NCI-H2196 (cell line): Measurements from ENCODE around the gene CR2.
"Not testable (repeated sequence)": the region's sequence is repeated elsewhere in the genome, so short reads cannot be mapped to it uniquely, and the experiment has no call there.

ENCODE experiments used
- DNase-seq: peaks from one replicate; lab custom pipeline; 2025; ENCODE audit not compliant: unreplicated experiment; lab: John Stamatoyannopoulos, UW

CR2 gene

GRCh38 chr1:207503950-207504349, 49.8 kb downstream of the CR2 start:
- no peak for DNase-seq

- no peak for DNase-seq
These were observed 50.3 kb downstream of the CR2 start for GRCh38 chr1:207504438-207504837.

- DNase-seq, result no peak
These were observed 56.3 kb downstream of the CR2 start for GRCh38 chr1:207510444-207510843.

- no peak for DNase-seq
These were observed 60.8 kb downstream of the CR2 start for GRCh38 chr1:207514890-207515289.

GRCh38 chr1:207516729-207517128, 62.6 kb downstream of the CR2 start:
- no peak for DNase-seq

GRCh38 chr1:207518608-207519236, 64.6 kb downstream of the CR2 start:
- no peak for DNase-seq

GRCh38 chr1:207519505-207520399, 65.6 kb downstream of the CR2 start:
- no peak for DNase-seq

GRCh38 chr1:207520400-207521345, 66.5 kb downstream of the CR2 start:
- not testable (repeated sequence) for DNase-seq

GRCh38 chr1:207525239-207525638, 71.1 kb downstream of the CR2 start:
- DNase-seq, result not testable (repeated sequence)

GRCh38 chr1:207528401-207528800, 74.3 kb downstream of the CR2 start:
- DNase-seq, result not testable (repeated sequence)

GRCh38 chr1:207536263-207536662, 82.1 kb downstream of the CR2 start:
- DNase-seq, result not testable (repeated sequence)
